Central memory CD8-positive, alpha-beta T cell (primary cell): ENCODE measurements around the gene RPS6KL1.

Experiments
- ATAC-seq: fragments of 150-1000 bp; cut with Tn5 transposase; replicated peaks from 2 replicates; pipeline ENCODE4 v1.10.0; 2022; ENCODE audit warnings: mild to moderate bottlenecking, moderate FRiP score, moderate number of reproducible peaks; ENCODE audit not compliant: poor library complexity, severe bottlenecking; ENCODE audit errors: extremely low read depth
- DNase-seq, 2 donors: peaks; one replicate each; pipeline ENCODE4 v3.0.0; 2021; ENCODE audit warnings: low spot score in 2 of 2
- H3K27ac Mint-ChIP-seq: one replicate; pipeline ENCODE4 v1.8.0; 2022; ENCODE audit warnings: low read depth, mild to moderate bottlenecking, moderate library complexity, mixed read lengths
- H3K27me3 Mint-ChIP-seq: one replicate; pipeline ENCODE4 v1.8.0; 2022; ENCODE audit warnings: mixed read lengths
- H3K36me3 Mint-ChIP-seq: one replicate; pipeline ENCODE4 v1.8.0; 2022; ENCODE audit warnings: mild to moderate bottlenecking, moderate library complexity, mixed read lengths; ENCODE audit not compliant: insufficient read depth
- H3K4me1 Mint-ChIP-seq: one replicate; pipeline ENCODE4 v1.8.0; 2022; ENCODE audit warnings: mixed read lengths
- H3K4me3 Mint-ChIP-seq: one replicate; pipeline ENCODE4 v1.8.0; 2022; ENCODE audit warnings: mild to moderate bottlenecking, moderate library complexity, mixed read lengths
- H3K9me3 Mint-ChIP-seq: one replicate; pipeline ENCODE4 v1.8.0; 2022; ENCODE audit warnings: mixed read lengths

RPS6KL1 gene

DNA sequence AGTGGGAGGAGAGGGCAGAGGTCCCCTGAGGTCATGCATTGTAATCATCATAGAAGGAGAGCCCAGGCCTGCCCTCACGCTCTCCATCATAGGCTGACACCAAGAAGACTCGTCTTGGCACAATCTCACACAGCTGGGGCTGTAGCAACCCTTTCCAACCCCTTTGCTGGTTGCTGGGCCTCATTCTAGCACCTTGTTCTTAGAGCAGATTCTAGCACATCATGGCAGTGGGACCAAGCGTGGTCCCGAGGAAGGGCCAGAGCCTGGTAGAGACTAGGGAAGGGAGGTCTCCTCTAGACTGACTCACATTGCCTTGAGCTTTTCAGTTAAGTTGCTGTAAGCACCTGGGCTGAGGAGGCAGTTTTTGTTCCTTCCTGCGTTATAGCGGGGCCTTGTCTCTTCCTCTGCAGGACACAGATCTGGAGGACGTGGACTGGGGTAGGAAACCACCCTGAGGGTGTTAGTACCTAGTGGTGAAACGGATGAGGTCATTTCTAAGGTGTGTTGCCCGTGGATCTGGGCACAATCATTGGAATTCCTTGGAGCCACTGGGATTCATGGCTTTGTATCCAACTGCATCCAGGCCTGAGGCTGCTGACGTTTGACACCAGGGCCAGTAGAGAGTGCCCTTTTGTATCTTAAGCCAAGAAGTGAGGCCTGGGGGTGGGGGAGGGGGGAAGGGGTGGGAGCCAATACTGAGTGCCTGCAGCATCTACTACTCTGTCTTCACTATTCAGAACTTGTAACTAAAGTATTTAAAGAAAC is 19.9 kb downstream of the RPS6KL1 start:
- Mint-ChIP-seq H3K4me1 (peaks cover 6% of the 10 kb centered on the region), H3K4me3 (no peak overlapping the region), H3K36me3 (peaks cover 59% of the 10 kb centered on the region), H3K27me3 (no peaks in the 10 kb centered on the region), H3K27ac (no peak overlapping the region), H3K9me3 (no peaks in the 10 kb centered on the region)
- ATAC-seq: no peak
- no peak for DNase-seq

DNA sequence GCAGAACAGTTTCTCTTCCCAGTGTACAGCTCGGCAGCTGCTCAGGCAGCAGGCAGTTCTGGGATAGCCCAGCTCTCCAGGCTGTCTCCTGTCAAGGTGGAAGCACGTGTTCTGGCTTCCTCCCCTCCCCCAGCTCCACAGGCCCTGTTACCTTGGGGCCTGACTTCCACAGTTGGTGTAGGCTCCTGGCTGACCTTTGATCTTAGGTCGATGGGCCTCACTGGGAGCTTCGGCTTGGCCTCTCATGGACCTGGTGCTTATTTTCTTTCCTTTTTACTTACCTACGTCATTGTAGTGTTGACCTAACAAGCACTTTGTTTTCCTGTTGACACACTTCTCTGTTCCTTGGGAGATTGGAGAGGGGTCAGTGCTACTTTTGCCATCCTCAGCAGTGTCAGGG is 24.4 kb downstream of the RPS6KL1 start:
- H3K36me3 Mint-ChIP-seq: peaks cover 90% of the 10 kb centered on the region
- H3K9me3 Mint-ChIP-seq: no peaks in the 10 kb centered on the region
- DNase-seq (no peak), ATAC-seq (no peak)
- no peak overlapping the region for H3K4me3 Mint-ChIP-seq
- H3K27ac Mint-ChIP-seq: no peak overlapping the region
- H3K4me1 Mint-ChIP-seq: peaks cover 5% of the 10 kb centered on the region
- no peaks in the 10 kb centered on the region for H3K27me3 Mint-ChIP-seq

DNA sequence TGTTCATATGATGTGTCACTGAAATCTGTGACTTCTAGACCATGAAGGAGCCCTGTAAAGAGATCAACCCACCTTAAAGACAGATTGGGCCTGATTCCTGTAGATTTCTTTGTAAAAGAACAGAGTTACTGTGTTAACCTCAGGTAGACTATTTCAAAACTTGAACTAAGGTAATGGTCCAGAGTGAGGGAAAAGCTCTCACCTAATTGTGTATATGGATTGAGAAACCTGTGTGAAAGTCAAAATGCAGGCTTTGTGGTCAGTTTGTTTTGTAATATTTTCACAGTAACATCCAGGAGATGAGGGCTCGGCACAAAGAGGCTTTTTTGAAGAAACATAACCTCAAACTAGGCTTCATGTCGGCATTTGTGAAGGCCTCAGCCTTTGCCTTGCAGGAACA is 25.0 kb downstream of the RPS6KL1 start:
- H3K27me3 Mint-ChIP-seq: no peaks in the 10 kb centered on the region
- no peak overlapping the region for H3K4me3 Mint-ChIP-seq
- peaks cover 92% of the 10 kb centered on the region for H3K36me3 Mint-ChIP-seq
- peaks cover 5% of the 10 kb centered on the region for H3K4me1 Mint-ChIP-seq
- no peak overlapping the region for H3K27ac Mint-ChIP-seq
- H3K9me3 Mint-ChIP-seq: no peaks in the 10 kb centered on the region
- no peak for ATAC-seq
- DNase-seq: no peak

DNA sequence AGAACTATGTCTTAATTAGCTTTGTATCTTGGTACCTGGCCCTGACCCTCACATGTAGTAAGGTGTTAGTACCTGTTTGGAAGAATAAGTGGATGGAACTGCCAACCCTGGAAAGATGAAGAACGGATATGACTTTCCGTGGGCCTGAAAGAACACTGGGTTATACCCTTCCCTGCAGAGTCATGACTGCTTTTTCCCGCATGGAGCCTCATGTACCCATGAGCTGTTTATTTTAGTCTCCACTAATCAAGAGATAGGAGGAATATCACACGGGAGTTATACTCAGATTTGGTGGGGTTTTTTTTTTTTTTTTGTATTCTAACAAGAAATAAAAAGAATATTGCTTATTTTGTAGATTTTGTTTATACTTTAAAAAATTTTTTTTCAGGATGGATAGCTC is 25.4 kb downstream of the RPS6KL1 start:
- Mint-ChIP-seq H3K4me1 (peaks cover 5% of the 10 kb centered on the region), H3K9me3 (no peaks in the 10 kb centered on the region), H3K36me3 (peaks cover 92% of the 10 kb centered on the region), H3K4me3 (no peak overlapping the region), H3K27ac (peak overlapping the region; percentile 29), H3K27me3 (no peaks in the 10 kb centered on the region)
- DNase-seq (no peak), ATAC-seq (no peak)

DNA sequence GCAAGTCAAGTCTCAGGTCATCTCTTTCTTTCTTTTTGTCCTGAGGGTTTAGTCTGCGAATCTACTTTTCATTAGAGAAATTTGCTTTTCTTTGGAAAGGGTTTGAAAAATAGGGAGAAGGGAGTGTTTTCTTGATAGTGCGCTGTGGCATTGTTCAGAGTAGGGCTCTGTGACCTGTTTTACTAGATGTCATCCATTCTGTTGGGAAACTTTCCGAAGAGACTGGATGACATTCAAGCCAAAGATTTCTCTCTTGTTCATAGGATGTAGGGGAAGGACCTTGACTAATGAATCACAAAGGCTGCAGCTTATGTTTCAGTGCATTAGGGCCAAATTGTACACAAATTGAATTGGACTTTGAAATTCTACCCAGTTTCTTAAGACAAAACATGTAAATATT is 26.7 kb downstream of the RPS6KL1 start:
- H3K9me3 Mint-ChIP-seq: no peaks in the 10 kb centered on the region
- DNase-seq (no peak), ATAC-seq (no peak)
- peaks cover 87% of the 10 kb centered on the region for H3K36me3 Mint-ChIP-seq
- H3K27ac Mint-ChIP-seq: peak overlapping the region; percentile 33
- no peak overlapping the region for H3K4me3 Mint-ChIP-seq
- no peaks in the 10 kb centered on the region for H3K27me3 Mint-ChIP-seq
- peaks cover 5% of the 10 kb centered on the region for H3K4me1 Mint-ChIP-seq

DNA sequence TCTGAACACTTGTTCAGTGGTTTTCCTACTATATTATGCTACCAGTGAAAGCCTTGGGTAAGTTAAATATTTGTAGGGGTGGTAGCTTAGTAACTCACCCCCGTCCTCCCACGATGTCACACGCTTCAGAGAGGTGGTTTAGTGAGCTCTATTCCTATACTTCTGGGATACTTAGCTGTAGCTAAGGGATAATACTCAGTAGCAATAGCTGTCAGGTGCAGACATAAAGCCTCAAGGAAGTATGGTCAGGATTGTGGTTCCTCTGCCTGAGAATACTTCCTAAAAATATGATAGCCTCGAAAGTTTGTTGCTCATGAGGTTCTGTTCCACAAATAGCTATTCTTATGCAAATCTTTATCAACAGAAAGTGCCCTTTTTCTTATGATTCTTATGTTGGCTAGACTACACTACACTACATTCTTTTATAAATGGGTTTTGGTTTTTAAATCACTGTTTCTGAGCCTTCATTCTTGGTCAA is 29.4 kb downstream of the RPS6KL1 start:
- H3K27me3 Mint-ChIP-seq: no peaks in the 10 kb centered on the region
- no peak overlapping the region for H3K4me3 Mint-ChIP-seq
- H3K4me1 Mint-ChIP-seq: peaks cover 10% of the 10 kb centered on the region
- peaks cover 79% of the 10 kb centered on the region for H3K36me3 Mint-ChIP-seq
- no peak for ATAC-seq
- DNase-seq: no peak
- no peaks in the 10 kb centered on the region for H3K9me3 Mint-ChIP-seq
- peak overlapping the region; percentile 15 for H3K27ac Mint-ChIP-seq

DNA sequence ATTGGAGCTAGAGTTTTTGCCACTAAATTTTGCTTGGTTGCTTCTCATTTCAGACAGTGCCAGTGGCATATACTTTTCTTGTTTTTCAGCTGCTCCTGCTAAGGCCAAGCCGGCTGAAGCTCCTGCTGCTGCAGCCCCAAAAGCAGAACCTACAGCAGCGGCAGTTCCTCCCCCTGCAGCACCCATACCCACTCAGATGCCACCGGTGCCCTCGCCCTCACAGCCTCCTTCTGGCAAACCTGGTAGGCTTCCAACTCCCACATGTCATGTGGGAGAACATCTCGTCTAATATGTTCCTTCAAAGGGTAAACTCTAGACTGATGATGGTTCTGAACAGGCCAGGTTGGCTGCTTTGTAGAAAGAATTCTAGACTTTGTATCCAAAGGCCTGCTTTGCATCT is 30.3 kb downstream of the RPS6KL1 start:
- H3K4me3 Mint-ChIP-seq: no peak overlapping the region
- H3K9me3 Mint-ChIP-seq: no peaks in the 10 kb centered on the region
- H3K27ac Mint-ChIP-seq: no peak overlapping the region
- H3K36me3 Mint-ChIP-seq: peaks cover 77% of the 10 kb centered on the region
- peaks cover 15% of the 10 kb centered on the region for H3K4me1 Mint-ChIP-seq
- ATAC-seq (no peak), DNase-seq (no peak)
- H3K27me3 Mint-ChIP-seq: no peaks in the 10 kb centered on the region

DNA sequence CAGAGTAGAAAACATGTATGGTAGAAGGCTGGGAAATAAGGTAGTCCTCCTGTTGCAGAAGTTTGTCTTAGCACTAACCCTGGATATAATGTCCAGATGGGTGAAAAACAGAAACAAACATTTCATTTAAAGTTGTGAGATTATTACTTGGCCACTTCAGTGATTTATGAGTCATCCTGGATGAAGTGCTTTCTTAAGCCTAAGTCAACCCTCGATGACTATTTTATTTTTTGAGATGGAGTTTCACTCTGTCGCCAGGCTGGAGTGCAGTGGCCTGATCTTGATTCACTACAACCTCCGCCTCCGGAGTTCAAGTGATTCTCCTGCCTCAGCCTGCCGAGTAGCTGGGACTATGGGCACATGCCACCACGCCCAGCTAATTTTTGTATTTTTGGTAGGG is 31.2 kb downstream of the RPS6KL1 start:
- H3K4me3 Mint-ChIP-seq: no peak overlapping the region
- no peak overlapping the region for H3K27ac Mint-ChIP-seq
- H3K27me3 Mint-ChIP-seq: no peaks in the 10 kb centered on the region
- DNase-seq (no peak), ATAC-seq (no peak)
- H3K36me3 Mint-ChIP-seq: peaks cover 70% of the 10 kb centered on the region
- peaks cover 17% of the 10 kb centered on the region for H3K4me1 Mint-ChIP-seq
- H3K9me3 Mint-ChIP-seq: no peaks in the 10 kb centered on the region

DNA sequence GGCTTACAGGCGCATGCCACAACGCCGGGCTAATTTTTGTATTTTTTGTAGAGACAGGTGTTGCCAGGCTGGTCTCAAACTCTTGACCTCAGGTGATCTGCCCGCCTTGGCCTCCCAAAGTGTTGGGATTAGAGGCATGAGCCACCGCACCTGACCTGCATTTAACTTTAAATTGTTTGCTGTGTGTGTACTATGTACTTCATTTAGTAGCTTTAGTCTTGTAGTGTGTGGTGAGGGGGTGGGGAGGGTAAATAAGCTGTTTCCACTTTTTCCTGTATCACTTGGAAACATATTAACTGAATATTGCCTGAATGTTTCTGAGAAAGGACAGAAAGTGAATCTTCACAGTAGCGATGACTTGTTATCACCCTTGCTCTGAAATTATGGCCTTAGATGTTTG is 32.8 kb downstream of the RPS6KL1 start:
- Mint-ChIP-seq H3K9me3 (no peaks in the 10 kb centered on the region), H3K27me3 (no peaks in the 10 kb centered on the region), H3K36me3 (peaks cover 65% of the 10 kb centered on the region), H3K27ac (no peak overlapping the region), H3K4me3 (no peak overlapping the region), H3K4me1 (peaks cover 29% of the 10 kb centered on the region)
- no peak for DNase-seq
- ATAC-seq: no peak

DNA sequence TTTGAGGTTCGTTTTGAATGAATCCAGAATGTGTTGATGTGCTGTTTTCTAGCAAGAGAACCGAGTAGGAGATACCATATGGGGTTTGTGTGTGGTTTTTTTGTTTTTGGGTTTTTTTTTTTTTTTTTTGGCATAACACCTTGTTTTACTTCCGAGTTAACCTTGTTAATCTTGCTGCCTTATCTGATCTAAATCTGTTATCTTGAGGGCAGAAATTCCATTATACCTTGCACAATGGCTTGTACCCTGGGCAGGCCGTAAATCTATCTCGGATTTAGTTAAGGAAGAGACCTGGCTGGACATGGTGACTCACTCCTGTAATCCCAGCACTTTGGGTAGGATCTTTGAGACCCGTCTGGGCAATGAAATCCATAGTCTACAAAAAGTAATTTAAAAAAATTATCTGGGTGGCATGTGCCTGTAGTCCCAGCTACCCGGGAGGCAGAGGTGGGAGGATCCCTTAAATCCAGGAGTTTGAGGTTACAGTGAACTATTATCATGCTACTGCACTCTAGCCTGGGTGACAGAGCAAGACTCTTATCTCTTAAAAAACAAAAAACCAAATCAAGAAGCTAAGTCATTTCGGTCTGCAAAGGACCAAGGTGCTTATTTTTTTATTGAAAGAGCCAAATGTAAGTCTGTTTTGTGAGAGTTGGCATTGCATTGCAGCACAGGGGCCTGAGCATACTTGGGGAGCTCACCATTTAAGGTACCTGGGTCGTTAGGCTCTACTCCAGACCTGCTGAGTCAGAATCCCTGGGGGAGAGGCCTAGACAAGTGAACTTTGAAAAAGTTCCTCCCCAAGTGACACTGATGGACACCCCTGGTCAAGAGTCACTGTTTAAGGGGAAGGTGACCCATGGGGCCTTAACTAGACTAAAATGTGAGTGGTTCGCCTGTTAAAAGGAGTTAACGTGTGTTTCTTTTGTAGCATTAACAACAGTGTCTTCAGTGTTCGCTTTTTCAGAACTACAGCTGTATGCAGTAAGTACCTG is 34.6 kb downstream of the RPS6KL1 start:
- H3K9me3 Mint-ChIP-seq: no peaks in the 10 kb centered on the region
- H3K27ac Mint-ChIP-seq: no peak overlapping the region
- H3K4me3 Mint-ChIP-seq: peak overlapping the region; percentile 20
- ATAC-seq (peak; percentile 40), DNase-seq (no peak)
- no peaks in the 10 kb centered on the region for H3K27me3 Mint-ChIP-seq
- H3K4me1 Mint-ChIP-seq: peaks cover 44% of the 10 kb centered on the region
- peaks cover 52% of the 10 kb centered on the region for H3K36me3 Mint-ChIP-seq

DNA sequence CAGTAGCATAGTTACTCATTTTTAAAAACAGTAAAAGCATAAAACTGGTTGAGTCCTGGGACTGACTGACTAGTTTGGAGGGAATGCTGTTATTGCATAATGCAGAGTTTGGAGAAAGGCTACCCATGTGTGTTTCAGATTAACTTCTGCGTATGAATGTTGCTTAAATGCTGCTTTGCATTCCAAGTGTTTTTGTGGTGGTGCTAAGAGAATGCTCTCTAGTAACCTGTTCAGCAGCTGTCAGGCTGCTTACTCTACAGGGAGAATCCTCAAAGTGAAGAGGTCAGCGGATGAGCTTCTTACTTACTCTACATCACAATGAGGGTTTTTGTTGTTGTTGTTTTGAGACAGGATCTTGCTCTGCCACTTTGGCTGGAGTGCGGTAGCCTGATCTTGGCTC is 37.1 kb downstream of the RPS6KL1 start:
- peaks cover 63% of the 10 kb centered on the region for H3K4me1 Mint-ChIP-seq
- no peak overlapping the region for H3K4me3 Mint-ChIP-seq
- DNase-seq (no peak), ATAC-seq (no peak)
- H3K36me3 Mint-ChIP-seq: peaks cover 45% of the 10 kb centered on the region
- H3K27ac Mint-ChIP-seq: no peak overlapping the region
- no peaks in the 10 kb centered on the region for H3K27me3 Mint-ChIP-seq
- H3K9me3 Mint-ChIP-seq: no peaks in the 10 kb centered on the region

DNA sequence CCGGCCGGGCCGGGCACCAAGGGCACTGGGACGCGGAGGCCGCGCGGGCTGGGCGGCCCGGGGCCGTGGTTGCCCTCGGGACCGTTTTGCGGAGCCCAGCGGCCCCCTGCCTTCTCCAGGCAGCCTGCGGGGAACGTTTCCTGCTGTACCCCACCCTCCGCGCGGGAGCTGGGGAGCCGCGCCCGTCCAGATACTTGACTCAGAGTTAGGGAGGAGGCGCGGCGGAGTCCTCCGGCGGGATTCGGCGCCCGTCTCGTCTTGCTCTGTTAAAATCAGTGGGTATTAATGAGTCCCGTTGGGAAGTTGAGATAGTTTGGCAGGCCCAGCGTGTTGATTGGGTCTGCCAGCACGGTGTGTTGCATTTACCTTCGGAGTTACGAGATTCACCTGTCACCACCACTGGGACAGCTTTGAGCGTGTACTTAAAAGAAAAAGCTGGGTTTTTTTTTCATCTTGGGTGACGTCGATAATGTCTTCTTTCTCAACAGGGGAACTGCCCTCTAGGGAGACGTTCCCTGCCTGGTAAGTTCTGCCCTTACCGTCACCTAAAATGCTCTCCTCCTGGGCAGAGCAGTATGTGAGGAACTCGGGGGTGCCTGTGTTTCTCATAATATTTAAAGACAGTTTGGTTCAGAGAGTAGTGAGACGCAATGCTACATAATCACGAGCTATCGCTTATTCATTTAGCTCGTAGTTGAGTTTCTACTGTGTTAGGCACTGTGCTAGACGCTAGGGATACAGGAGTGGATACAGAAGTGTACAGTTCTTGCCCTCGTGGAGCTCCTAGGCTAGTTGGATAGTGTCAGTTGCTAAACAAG is 40.7 kb downstream of the RPS6KL1 start:
- peaks cover 59% of the 10 kb centered on the region for H3K4me1 Mint-ChIP-seq
- no peaks in the 10 kb centered on the region for H3K9me3 Mint-ChIP-seq
- DNase-seq (peak; percentile 32 to 35), ATAC-seq (peak; percentile 62)
- peak overlapping the region; percentile 97 for H3K27ac Mint-ChIP-seq
- H3K4me3 Mint-ChIP-seq: peak overlapping the region; percentile 100
- peaks cover 21% of the 10 kb centered on the region for H3K36me3 Mint-ChIP-seq
- H3K27me3 Mint-ChIP-seq: no peaks in the 10 kb centered on the region
